GM12892 (cell line): Measurements from ENCODE around the gene ZNF709. TPM values are rescaled to one million over a fixed set of nuclear protein-coding genes. Genes with fewer than 3 reads are reported as not detected.
A peak's percentile ranks its signal among the peaks of the same experiment; 100 is the strongest.
"Not testable (repeated sequence)": the region's sequence is repeated elsewhere in the genome, so short reads cannot be mapped to it uniquely, and the experiment has no call there.

Experiments
- DNase-seq: peaks from one replicate; pipeline ENCODE4 v3.0.0; 2011; ENCODE audit not compliant: insufficient read length
- FAIRE-seq: peaks from 2 replicates; lab custom pipeline; 2011; peaks lifted over from hg19 to GRCh38; lab: Jason Lieb, UNC
- POLR2A ChIP-seq: IDR thresholded peaks from 2 replicates; pipeline ENCODE4 v1.6.1; 2011; ENCODE audit warnings: low read depth, low read length, control low read depth
- POLR2AphosphoS5 ChIP-seq: IDR thresholded peaks from 2 replicates; pipeline ENCODE4 v1.6.1; 2011; ENCODE audit warnings: low read depth, low read length, control low read depth
- TAF1 ChIP-seq: IDR thresholded peaks from 2 replicates; pipeline ENCODE4 v1.6.1; 2011; ENCODE audit warnings: low read depth, mild to moderate bottlenecking, control low read depth, low read length, borderline replicate concordance
- polyA plus RNA-seq: library from polyadenylated mRNA; unstranded; fragments of >200 nt; gene quantifications from one replicate; pipeline ENCODE4 v1.2.1, GENCODE V29; 2012; ENCODE audit warnings: missing spikeins, inconsistent platforms; ENCODE audit not compliant: missing spikeins

Gene ZNF709
- 1.9 TPM for polyA plus RNA-seq

- FAIRE-seq (peak; percentile 97), DNase-seq (peak; percentile 73)
- TF ChIP-seq POLR2A = peak; percentile 61; the same call in 1 of the 2 replicates
- TF ChIP-seq TAF1 = 0 out of 2 replicates have a peak, but pooled peaks have one; percentile 34
- TF ChIP-seq POLR2AphosphoS5 = 0 out of 2 replicates have a peak, but pooled peaks have one; percentile 41
Observed at GRCh38 chr19:12484371-12485051, at the start of gene ZNF709. Gene ZNF709 (minus strand): TSS chr19:12484816. CDS start chr19:12484657, 159 bp downstream.

GRCh38 chr19:12527034-12527836 is 42.6 kb upstream of the ZNF709 start:
- FAIRE-seq (no peak), DNase-seq (no peak)
- TF ChIP-seq TAF1 = no peak
- no peak for TF ChIP-seq POLR2AphosphoS5
- TF ChIP-seq POLR2A = no peak

- no peak for TF ChIP-seq POLR2AphosphoS5
- TF ChIP-seq POLR2A = no peak
- TF ChIP-seq TAF1 = no peak
- DNase-seq (no peak), FAIRE-seq (no peak)
Observed at GRCh38 chr19:12526542-12526941, 41.9 kb upstream of the ZNF709 start.

- DNase-seq (no peak), FAIRE-seq (no peak)
- TF ChIP-seq POLR2A = no peak
- no peak for TF ChIP-seq POLR2AphosphoS5
- no peak for TF ChIP-seq TAF1
Observed at GRCh38 chr19:12521996-12522395, 37.4 kb upstream of the ZNF709 start.

GRCh38 chr19:12513531-12514061 is 29.0 kb upstream of the ZNF709 start:
- no peak for TF ChIP-seq POLR2AphosphoS5
- TF ChIP-seq POLR2A = no peak
- TF ChIP-seq TAF1 = no peak
- FAIRE-seq (no peak), DNase-seq (no peak)

GRCh38 chr19:12497032-12497431 is 12.4 kb upstream of the ZNF709 start:
- FAIRE-seq (no peak), DNase-seq (no peak)
- no peak for TF ChIP-seq POLR2A
- no peak for TF ChIP-seq POLR2AphosphoS5
- no peak for TF ChIP-seq TAF1

- DNase-seq (no peak), FAIRE-seq (no peak)
- TF ChIP-seq POLR2AphosphoS5 (no peak), POLR2A (no peak), TAF1 (no peak)
Observed at GRCh38 chr19:12496480-12496879, 11.9 kb upstream of the ZNF709 start.

GRCh38 chr19:12495002-12495802 is 10.6 kb upstream of the ZNF709 start:
- peak; percentile 67 for DNase-seq
- FAIRE-seq = peak; percentile 97
- TF ChIP-seq POLR2A (peak; percentile 69; the same call in 1 of the 2 replicates), POLR2AphosphoS5 (0 out of 2 replicates have a peak, but pooled peaks have one; percentile 36), TAF1 (peak; percentile 77)

GRCh38 chr19:12494260-12494860 is 9.7 kb upstream of the ZNF709 start:
- DNase-seq (no peak), FAIRE-seq (no peak)
- no peak for TF ChIP-seq POLR2A
- TF ChIP-seq TAF1 = no peak
- TF ChIP-seq POLR2AphosphoS5 = no peak

GRCh38 chr19:12486265-12486783 is 1.7 kb upstream of the ZNF709 start:
- DNase-seq, FAIRE-seq: not testable (repeated sequence)
